Panc1 (cell line): ENCODE measurements around the gene SEL1L3.

ENCODE experiments used
- CTCF ChIP-seq: fragments of 450-650 bp; IDR thresholded peaks from 2 replicates; pipeline ENCODE4 v1.5.1; 2017; ENCODE audit warnings: mild to moderate bottlenecking
- SIN3A ChIP-seq: IDR thresholded peaks from 2 replicates; pipeline ENCODE4 v1.6.1; 2012; ENCODE audit warnings: low read depth, mild to moderate bottlenecking, low read length, moderate library complexity, borderline replicate concordance; ENCODE audit not compliant: insufficient read depth

- TF ChIP-seq SIN3A = no peak
- TF ChIP-seq CTCF = no peak
Observed at GRCh38 chr4:25725870-25726269, 136.9 kb downstream of the SEL1L3 start.
